GF-D8 (cell line): ENCODE data around the gene LIN7B.
"Not testable (repeated sequence)": the region's sequence is repeated elsewhere in the genome, so short reads cannot be mapped to it uniquely, and the experiment has no call there.

Experiments used
- DNase-seq: peaks from one replicate; lab custom pipeline; 2025; lab: John Stamatoyannopoulos, UW

LIN7B gene

DNA sequence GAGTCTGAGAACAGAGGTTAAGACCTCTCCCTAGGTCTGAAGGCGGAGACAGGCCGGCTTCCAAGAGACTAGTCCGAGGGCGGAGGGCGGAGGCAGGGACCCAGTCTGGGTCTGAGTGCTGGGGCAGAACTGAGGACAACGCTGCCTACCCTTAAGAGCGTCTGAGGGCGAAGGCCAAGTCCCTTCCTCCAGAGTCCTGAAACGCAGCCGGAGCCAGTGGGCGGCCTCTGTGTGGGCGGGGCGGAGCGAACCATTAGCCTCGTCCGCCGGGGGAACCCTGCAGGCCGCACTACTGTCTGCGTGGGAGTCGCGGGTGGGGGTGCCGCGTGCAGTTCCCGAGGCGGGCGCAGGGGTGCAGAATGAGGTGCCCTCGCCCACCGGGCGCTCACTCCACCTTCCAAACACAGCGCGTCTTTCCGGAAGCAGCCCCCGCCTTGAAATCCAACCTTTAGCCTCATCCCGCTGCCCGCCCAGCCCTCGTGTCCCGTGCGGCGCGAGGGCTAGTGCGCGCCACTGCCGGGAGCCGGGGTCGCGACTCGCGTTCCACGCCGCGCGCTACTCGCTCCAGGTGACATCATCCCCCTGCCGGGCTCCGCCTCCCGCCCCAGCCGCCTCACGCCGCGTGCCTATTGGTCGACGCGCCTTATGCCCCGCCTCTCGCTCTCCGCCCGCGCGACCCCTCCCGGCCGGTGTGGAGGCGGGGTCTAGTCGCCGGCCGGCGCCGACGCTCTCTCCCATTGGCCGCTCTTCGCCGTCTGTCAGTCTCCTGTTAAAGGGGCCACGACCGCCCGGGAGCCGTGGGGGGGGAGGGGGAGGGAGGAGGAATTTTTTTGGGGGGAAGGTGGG lies 4.6 kb downstream of the LIN7B start, which contains the start of gene C19orf73:
Gene C19orf73 (minus strand): TSS at position 579 of the 846 bp plus-strand sequence. CDS start 121 bp downstream, at position 458.
- DNase-seq: peak; percentile 82

DNA sequence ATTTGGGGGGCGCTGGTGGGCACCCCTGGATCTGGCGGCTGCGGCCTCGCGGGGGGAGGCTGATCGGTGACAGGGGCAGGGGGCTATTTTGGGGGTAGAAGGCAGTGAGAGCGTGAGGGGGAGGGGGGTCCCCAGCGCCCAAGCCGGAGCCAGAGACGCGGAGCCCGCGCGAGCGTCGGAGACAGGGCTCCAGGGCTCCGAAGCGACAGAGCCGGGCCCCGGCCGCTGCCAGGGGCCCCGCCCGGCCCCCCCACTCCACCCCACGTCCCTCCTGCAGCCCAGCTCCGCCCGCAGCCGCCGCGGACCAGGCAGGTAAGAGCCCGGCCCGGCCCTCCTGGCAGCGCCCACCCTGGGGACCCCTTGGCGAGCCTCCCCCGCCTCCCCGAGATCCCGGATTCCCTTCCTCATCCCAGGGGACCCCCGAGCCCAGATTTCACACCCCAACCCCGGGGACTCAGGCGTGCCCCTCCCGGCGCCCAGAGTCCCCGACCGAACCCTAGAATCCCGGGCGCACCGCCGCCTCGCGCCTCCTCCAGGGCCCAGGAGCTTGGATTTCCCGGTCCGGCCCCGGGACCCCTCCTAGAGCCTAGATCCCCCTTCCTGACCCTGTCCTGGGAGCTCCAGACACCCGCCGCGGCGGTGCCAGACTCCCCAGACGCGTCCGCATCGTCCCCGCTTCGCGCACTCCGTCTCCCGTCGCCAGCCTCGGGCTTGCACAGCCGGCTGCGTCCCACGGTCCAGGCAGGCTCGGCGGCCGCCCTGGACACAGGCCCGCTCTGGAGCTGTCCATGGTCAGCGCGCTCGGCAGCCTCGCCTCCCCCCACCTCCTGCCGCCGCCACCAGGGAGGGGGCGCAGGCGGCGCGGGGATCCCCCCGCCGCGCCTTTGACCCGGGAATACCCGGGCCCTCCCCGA lies 5.5 kb downstream of the LIN7B start, which contains the start of gene PPFIA3:
Gene PPFIA3 (plus strand): TSS at position 134 of the 914 bp plus-strand sequence. CDS start 8,330 bp downstream, outside the sequence.
- DNase-seq: no peak

GRCh38 chr19:49120325-49120683 lies 6.1 kb downstream of the LIN7B start:
- no peak for DNase-seq

- DNase-seq: no peak
Observed at GRCh38 chr19:49120868-49121267, 6.7 kb downstream of the LIN7B start.

DNA sequence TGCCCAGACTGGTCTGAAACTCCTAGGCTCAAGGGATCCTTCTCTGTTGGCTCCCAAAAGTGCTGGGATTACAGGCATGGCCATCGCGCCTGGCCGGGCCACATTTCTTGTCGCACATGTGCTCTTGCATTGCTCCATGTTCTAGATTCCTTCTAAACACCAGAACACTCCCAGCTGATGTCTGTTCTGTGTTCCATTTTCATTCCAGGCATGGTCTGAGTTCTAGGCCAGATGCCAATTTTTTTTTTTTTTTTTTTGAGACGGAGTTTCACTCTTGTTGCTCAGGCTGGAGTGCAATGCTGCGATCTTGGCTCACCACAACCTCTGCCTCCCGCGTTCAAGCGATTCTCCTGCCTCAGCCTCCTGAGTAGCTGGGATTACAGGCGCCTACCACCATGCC lies 7.7 kb downstream of the LIN7B start:
- DNase-seq: not testable (repeated sequence)

DNA sequence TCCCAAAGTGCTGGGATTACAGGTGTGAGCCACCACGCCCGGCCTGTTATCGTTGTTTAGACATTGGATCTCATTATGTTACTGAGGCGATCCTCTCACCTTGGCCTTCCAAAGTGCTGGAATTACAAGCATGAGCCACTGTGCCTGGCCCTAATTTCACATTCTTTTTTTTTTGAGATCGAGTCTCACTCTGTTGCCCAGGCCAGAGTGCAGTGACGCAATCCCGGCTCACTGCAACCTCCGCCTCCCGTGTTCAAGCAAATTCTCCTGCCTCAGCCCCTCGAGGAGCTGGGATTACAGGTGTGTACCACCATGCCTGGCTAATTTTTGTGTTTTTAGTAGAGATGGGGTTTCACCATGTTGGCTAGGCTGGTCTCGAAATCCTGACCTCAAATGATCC lies 9.1 kb downstream of the LIN7B start:
- not testable (repeated sequence) for DNase-seq

DNA sequence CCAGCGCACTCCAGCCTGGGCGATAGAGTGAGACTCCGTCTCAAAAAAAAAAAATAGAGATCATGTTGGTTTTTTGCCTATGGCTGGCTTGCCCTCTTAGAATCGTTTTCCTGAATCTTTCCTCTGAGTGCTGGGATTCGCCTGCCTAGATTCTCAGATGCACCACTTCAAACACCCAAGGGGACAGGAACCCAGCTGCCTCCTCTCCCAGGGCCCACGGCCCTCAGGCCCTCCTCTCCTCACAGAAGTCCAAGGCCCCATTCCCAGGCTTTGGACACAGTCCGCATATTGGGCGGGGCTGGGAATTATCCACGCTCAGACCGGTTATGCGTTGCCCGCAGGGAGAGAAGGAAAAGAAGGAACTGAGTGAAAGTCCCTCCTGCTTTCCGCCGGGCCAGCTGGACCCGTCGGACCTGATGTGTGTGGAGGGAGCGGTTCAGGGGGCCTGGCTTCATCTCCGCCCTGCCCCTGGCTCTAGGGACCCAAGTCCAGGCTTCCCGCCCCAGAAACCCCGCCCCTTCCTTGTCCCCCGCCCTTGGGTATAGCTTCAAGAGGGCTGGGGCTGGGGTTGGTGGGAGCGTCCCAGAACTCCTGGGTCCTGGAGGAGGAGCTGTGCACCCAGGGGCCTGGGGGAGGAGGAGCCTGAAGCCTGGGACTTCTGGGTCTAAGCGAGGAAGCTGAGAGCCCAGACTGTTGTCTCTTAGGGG lies 11.0 kb downstream of the LIN7B start:
- no peak for DNase-seq

DNA sequence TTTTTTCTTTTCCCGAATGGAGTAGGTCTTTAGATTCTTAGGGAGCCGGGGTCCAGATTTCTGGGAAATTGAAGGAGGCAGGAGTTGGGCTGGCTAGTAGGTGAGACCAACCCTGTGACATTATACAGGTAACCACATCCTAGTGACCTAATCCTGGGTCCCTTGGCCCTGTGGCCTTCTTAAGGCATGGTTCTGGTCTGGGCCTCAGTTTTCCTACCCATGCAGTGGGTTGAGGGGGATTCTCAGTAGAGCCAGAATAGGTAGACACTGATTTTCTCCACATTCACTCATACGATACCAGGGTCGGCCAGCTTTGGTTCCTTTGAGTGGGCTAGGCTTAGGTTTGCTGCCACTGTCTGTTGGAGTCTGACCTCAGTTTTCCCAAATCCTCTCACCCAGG lies 12.4 kb downstream of the LIN7B start:
- no peak for DNase-seq

DNA sequence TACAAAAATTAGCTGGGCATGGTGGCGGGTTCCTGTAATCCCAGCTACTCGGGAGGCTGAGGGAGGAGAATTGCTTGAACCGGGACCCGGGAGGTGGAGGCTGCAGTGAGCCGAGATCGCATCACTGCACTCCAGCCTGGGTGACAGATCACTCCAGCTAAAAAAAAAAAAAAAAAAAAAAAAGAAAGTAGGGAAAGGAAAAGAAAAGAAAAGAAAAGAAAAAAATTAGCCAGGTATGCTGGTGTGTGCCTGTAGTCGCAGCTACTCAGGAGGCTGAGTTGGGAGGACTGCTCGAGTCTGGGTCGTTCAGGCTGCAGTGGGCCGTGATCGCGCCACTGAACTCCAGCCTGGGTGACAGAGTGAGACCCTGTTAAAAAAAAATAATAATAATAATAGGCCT lies 13.1 kb downstream of the LIN7B start:
- not testable (repeated sequence) for DNase-seq

GRCh38 chr19:49127674-49128544 lies 13.7 kb downstream of the LIN7B start:
- peak; percentile 82 for DNase-seq

DNA sequence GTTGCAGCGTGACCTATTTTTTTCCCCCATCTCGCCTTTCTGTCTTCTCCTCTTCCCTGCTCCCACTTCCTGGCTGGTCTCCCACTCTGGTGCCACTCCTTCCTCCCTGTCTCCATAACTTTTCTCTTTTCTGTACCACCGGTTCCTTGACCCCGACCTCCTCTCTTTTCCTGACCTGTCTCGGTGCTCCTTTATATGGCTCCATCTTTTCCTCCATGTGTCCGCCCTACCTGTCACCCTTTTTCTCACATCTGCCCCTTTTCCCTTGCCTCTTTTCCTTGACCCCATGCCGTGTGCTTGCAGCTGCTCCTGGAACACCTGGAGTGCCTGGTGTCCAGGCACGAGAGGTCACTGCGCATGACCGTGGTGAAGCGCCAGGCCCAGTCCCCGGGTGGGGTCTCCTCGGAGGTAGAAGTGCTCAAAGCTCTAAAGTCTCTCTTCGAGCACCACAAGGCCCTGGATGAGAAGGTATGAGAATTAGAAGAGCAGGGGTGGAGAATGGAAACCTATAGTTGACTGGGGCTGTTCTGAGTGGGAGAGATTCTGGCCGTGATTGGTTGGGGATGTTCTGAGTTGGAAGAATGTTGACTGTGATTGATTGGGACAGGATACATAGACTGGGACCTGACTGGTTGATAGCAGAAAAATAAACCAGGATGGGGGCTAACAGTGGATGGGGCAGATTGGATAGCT lies 14.5 kb downstream of the LIN7B start:
- no peak for DNase-seq

GRCh38 chr19:49129238-49129583 lies 15.0 kb downstream of the LIN7B start:
- DNase-seq: no peak

GRCh38 chr19:49130325-49130724 lies 16.2 kb downstream of the LIN7B start:
- DNase-seq: no peak

- no peak for DNase-seq
Observed at GRCh38 chr19:49132974-49133609, 18.9 kb downstream of the LIN7B start.

- DNase-seq: no peak
Observed at GRCh38 chr19:49133621-49134454, 19.7 kb downstream of the LIN7B start.

GRCh38 chr19:49135686-49136085 lies 21.5 kb downstream of the LIN7B start:
- no peak for DNase-seq

- no peak for DNase-seq
Observed at GRCh38 chr19:49136771-49137171, 22.6 kb downstream of the LIN7B start.

GRCh38 chr19:49140951-49141350 lies 26.8 kb downstream of the LIN7B start:
- no peak for DNase-seq

DNA sequence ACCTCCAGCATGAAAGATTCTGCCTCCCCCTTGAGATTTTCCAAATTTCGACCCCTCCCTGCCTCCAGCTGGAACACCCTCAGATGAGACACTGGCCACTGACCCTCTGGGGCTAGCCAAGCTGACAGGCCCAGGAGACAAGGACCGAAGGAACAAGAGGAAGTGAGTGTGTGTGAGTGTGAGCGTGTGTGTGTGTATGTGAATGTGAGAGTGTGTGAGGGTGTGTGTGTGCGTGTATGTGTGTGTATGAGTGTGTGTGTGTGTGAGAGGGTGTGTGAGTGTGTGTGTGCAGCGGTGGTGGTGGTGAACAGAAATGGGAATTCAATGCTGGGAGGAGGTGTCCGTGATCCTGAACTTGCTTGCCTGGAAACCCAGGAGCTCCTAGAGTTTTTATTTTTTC lies 27.2 kb downstream of the LIN7B start:
- no peak for DNase-seq
